AG04449 (cell line): ENCODE measurements around the gene PGLYRP3.

Source experiments
- CTCF ChIA-PET: fragments of 350-600 bp; formaldehyde crosslinking; extraction: SDS; loops from one replicate; lab custom pipeline; 2021; ENCODE audit warnings: antibody characterized with exemption; lab: Yijun Ruan, JAX
- POLR2A ChIA-PET: fragments of 400-600, 350-600 bp; formaldehyde crosslinking; extraction: SDS; loops from one replicate; lab custom pipeline; 2020; ENCODE audit warnings: antibody characterized with exemption, inconsistent platforms; lab: Yijun Ruan, JAX
- DNase-seq: peaks from one replicate; pipeline ENCODE4 v3.0.0-alpha.2; 2010; ENCODE audit warnings: low read depth, low spot score
- H3K4me3 ChIP-seq: 2 replicates; pipeline ENCODE4 v1.5.1; 2011; ENCODE audit warnings: low read depth, mild to moderate bottlenecking, control low read depth, low read length
- TF ChIP-seq, protein P1 (sequence below): IDR thresholded peaks from one replicate; pipeline ENCODE4 v1.5.1; 2011; ENCODE audit warnings: mild to moderate bottlenecking, moderate library complexity, low read length, control low read depth, inconsistent platforms; ENCODE audit not compliant: insufficient read depth; ENCODE audit errors: missing control alignments

The PGLYRP3 gene

GRCh38 chr1:153260585-153261280 is 52.0 kb downstream of the PGLYRP3 start:
- no peak overlapping the region; the same call in 1 of the 2 replicates for H3K4me3 ChIP-seq
- TF ChIP-seq, protein P1, sequence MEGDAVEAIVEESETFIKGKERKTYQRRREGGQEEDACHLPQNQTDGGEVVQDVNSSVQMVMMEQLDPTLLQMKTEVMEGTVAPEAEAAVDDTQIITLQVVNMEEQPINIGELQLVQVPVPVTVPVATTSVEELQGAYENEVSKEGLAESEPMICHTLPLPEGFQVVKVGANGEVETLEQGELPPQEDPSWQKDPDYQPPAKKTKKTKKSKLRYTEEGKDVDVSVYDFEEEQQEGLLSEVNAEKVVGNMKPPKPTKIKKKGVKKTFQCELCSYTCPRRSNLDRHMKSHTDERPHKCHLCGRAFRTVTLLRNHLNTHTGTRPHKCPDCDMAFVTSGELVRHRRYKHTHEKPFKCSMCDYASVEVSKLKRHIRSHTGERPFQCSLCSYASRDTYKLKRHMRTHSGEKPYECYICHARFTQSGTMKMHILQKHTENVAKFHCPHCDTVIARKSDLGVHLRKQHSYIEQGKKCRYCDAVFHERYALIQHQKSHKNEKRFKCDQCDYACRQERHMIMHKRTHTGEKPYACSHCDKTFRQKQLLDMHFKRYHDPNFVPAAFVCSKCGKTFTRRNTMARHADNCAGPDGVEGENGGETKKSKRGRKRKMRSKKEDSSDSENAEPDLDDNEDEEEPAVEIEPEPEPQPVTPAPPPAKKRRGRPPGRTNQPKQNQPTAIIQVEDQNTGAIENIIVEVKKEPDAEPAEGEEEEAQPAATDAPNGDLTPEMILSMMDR = no peak
- ChIA-PET CTCF (no interaction called here), POLR2A (no interaction called here)
- no peak for DNase-seq

DNA sequence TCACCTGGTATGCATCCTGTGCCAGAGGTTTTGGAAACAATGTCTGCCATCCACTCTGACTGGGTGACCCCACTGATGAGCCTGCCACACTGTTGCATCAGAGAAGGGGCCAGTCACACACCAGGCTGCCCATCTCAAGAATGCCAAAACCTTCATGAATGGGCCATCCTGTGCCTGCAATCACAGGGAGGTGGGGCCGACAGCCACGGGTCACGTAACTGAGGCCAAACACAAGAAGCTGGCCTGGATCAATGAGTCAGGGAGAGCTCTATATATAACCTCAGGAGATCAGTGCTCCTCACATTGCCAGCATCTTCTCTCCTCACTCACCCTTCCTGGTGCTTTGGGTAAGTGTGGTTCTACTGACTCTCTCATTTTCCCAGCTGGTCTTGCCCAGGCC is 53.4 kb downstream of the PGLYRP3 start, which contains the start of gene LORICRIN:
TSS of gene LORICRIN (plus strand) at position 301 of the 400 bp plus-strand sequence. CDS start 1,263 bp downstream, outside the sequence.
- ChIA-PET POLR2A (no interaction called here), CTCF (no interaction called here)
- H3K4me3 ChIP-seq = no peak within 1 kb of the TSS
- TF ChIP-seq, protein P1 = no peak
- DNase-seq = no peak

DNA sequence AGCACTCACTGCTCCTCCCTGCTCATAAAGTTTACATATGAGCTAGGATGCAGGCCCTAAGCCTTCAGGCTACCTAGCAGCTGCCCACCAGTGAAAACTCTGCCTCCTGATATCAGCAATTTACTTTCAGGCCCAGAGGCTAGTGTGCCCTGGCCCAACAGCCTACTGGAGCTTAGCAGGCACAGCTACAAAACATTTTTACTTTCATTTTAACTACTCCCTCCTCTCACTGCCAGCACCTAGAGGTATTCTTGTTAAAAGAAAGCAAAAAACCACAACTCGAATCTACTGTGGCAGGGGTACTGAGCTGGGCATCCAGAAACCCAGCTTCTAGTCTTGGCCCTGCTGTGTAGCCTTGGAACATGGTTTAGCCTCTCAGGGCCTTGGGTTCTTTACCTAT is 59.1 kb downstream of the PGLYRP3 start:
- TF ChIP-seq, protein P1 = no peak
- CTCF ChIA-PET = no interaction called here
- DNase-seq = no peak
- POLR2A ChIA-PET = no interaction called here
- no peak overlapping the region for H3K4me3 ChIP-seq

- H3K4me3 ChIP-seq = no peak overlapping the region
- POLR2A ChIA-PET = no interaction called here
- DNase-seq = no peak
- TF ChIP-seq, protein P1 = no peak
- CTCF ChIA-PET = no interaction called here
Measured at GRCh38 chr1:153253076-153253475, 59.7 kb downstream of the PGLYRP3 start.

DNA sequence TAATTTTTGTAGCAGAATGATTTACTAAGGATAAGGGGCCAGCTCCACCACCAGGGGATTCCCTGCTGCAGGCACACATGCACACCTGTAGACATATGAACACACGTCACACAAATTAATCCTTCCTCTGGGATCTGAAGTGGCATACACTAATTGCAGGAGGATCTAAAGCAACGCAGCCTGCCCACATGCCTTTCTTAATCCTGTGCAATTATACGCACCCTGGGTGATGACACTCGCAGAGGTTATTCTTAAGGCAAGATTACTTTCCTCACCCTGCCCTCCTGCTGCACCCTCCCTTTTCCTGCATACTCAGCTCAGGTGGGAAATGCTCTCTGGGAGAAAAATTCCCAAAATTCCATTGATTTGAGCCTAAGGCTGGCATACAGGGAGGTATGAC is 60.8 kb downstream of the PGLYRP3 start:
- POLR2A ChIA-PET = no interaction called here
- TF ChIP-seq, protein P1 = no peak
- DNase-seq = no peak
- no peak overlapping the region for H3K4me3 ChIP-seq
- CTCF ChIA-PET = no interaction called here

DNA sequence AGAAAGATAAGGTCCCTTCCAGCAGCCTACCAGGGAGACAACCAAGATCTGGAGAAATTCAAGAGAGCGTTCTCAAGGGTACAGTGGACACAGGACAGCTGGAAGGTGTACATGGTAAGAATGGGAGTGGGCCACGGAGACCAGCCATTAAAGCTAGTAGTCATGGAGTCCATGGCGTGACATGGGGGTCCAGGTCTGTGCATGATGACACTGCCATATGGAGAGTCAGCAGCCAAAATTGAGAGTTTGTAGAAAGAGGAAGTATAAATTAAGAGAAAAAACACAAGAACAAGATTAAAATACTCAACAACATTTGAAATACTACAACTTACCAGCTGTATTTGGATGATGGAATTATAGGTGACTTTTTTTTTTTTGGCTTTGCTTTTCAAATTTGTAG is 61.2 kb downstream of the PGLYRP3 start:
- no peak for DNase-seq
- TF ChIP-seq, protein P1 = no peak
- CTCF ChIA-PET = no interaction called here
- POLR2A ChIA-PET = no interaction called here
- no peak overlapping the region for H3K4me3 ChIP-seq
